GM12878 (cell line): Measurements from ENCODE around the gene NOC4L. TPM values are rescaled to one million over a fixed set of nuclear protein-coding genes. Genes with fewer than 3 reads are reported as not detected.

Source experiments
- ATAC-seq: fragments of 200-7000 bp; cut with Tn5 transposase; 3 replicates; pipeline ENCODE4 v1.9.1; 2020; ENCODE audit warnings: mild to moderate bottlenecking, moderate library complexity
- BruUV-seq: library from RNA; stranded (reverse); fragments of 400-500 nt; replicated peaks from 2 replicates; lab custom pipeline; 2021; lab: Mats Ljungman, UMichigan
- CTCF ChIA-PET: fragments of 300-600 bp; sonication (Branson Sonifier 250); formaldehyde crosslinking; extraction: SDS; loops from one replicate; lab custom pipeline; 2021; ENCODE audit warnings: inconsistent platforms; lab: Yijun Ruan, JAX
- POLR2A ChIA-PET: fragments of 350-600 bp; formaldehyde crosslinking; extraction: SDS; loops from one replicate; lab custom pipeline; 2021; ENCODE audit warnings: inconsistent platforms; lab: Charles Lee
- RAD21 ChIA-PET: fragments of 300-600 bp; sonication (Branson Sonifier 250); formaldehyde crosslinking; loops from one replicate; lab custom pipeline; 2023; ENCODE audit warnings: antibody characterized with exemption; ENCODE audit not compliant: unreplicated experiment; lab: Charles Lee
- SMC1A ChIA-PET: fragments of 300-600 bp; sonication (Branson Sonifier 250); formaldehyde crosslinking; loops from one replicate; lab custom pipeline; 2023; ENCODE audit not compliant: unreplicated experiment, uncharacterized antibody; lab: Charles Lee
- DNase-seq: peaks from one replicate; pipeline ENCODE4 v3.0.0-alpha.2; 2011; ENCODE audit warnings: low read depth, low spot score
- FAIRE-seq: peaks from 3 replicates; lab custom pipeline; 2011; peaks lifted over from hg19 to GRCh38; lab: Jason Lieb, UNC
- H2AFZ ChIP-seq: 2 replicates; pipeline ENCODE4 v1.6.0; 2011; ENCODE audit warnings: low read depth, low read length, control low read depth; ENCODE audit not compliant: control insufficient read depth
- H3K27ac ChIP-seq: 2 replicates; pipeline ENCODE4 v1.5.1; 2011; ENCODE audit warnings: control low read depth; ENCODE audit not compliant: control insufficient read depth, insufficient read depth
- H3K27me3 ChIP-seq, 2 experiments: replicated peaks in 1 of 2; 2 replicates each; pipeline versions ENCODE4 v1.6.0 to v1.6.1; 2011; ENCODE audit warnings: low read length in 1 of 2; ENCODE audit not compliant: control insufficient read depth in 2 of 2, insufficient read depth in 2 of 2
- H3K36me3 ChIP-seq, 2 experiments: 2 replicates each; pipeline ENCODE4 v1.5.1; 2011; ENCODE audit warnings: low read length in 1 of 2; ENCODE audit not compliant: control insufficient read depth in 2 of 2, insufficient read depth in 2 of 2
- H3K4me1 ChIP-seq: 2 replicates; pipeline ENCODE4 v1.6.1; 2011; ENCODE audit warnings: mild to moderate bottlenecking, low read length, moderate library complexity, mixed read lengths; ENCODE audit not compliant: control insufficient read depth, insufficient read depth
- H3K4me2 ChIP-seq: 2 replicates; pipeline ENCODE4 v1.6.0; 2011; ENCODE audit warnings: control low read depth; ENCODE audit not compliant: control insufficient read depth, insufficient read depth
- H3K4me3 ChIP-seq: fragments of 200-600 bp; sonication (generic); 2 replicates; pipeline ENCODE4 v1.5.1; 2016
- H3K79me2 ChIP-seq: 2 replicates; pipeline ENCODE4 v1.6.0; 2011; ENCODE audit warnings: low read length; ENCODE audit not compliant: control insufficient read depth, insufficient read depth
- H3K9ac ChIP-seq: 2 replicates; pipeline ENCODE4 v1.8.0; 2011; ENCODE audit warnings: low read length, control low read depth, mixed read lengths; ENCODE audit not compliant: control insufficient read depth, insufficient read depth
- H3K9me3 ChIP-seq: replicated peaks from 3 replicates; pipeline ENCODE4 v1.5.1; 2011; ENCODE audit warnings: mild to moderate bottlenecking, low read length; ENCODE audit not compliant: control insufficient read depth, insufficient read depth
- H4K20me1 ChIP-seq: 2 replicates; pipeline ENCODE4 v1.6.0; 2011; ENCODE audit not compliant: control insufficient read depth, insufficient read depth
- BCL11A ChIP-seq: IDR thresholded peaks from 2 replicates; pipeline ENCODE4 v1.6.1; 2011; ENCODE audit warnings: low read depth, low read length
- NR2C2 ChIP-seq: IDR thresholded peaks from 2 replicates; pipeline ENCODE4 v1.6.1; 2011; ENCODE audit warnings: borderline replicate concordance, low read depth; ENCODE audit not compliant: control insufficient read depth, insufficient read length
- SMC3 ChIP-seq: IDR thresholded peaks from 2 replicates; pipeline ENCODE4 v1.6.1; 2011; ENCODE audit warnings: low read length, improper control_type of control experiment, borderline replicate concordance
- WGBS: methylation state at CpG from one replicate; pipeline ENCODE4 v1.1.6; 2016; ENCODE audit warnings: low lambda C conversion rate; ENCODE audit not compliant: insufficient replicate concordance, insufficient coverage; ENCODE audit errors: missing lambda C conversion rate; 5-methylcytosine and 5-hydroxymethylcytosine counted together
- in situ Hi-C: fragments of 300-500 bp; cut with MboI; formaldehyde crosslinking; loops from 9 replicates; pipeline ENCODE4 v1.14.3; 2018; ENCODE audit warnings: mixed read lengths
- intact Hi-C: fragments of 100-400 bp; cut with micrococcal nuclease; formaldehyde crosslinking; loops from one replicate; pipeline ENCODE4 v1.14.2; 2022; ENCODE audit not compliant: unreplicated experiment
- polyA plus RNA-seq, 11 experiments: library from polyadenylated mRNA; depleted of rRNA in 4 of 11; unstranded in 6 of 11; stranded (reverse) in 5 of 11; fragments of >200 nt; fragmentation: Nextera tagmentation in 4 of 11; fragmentation: Illumina TruSeq in 1 of 11; extraction: Ambion mirVana in 4 of 11; extraction: Trizol in 1 of 11; gene quantifications; 1 replicate in 1 of 11; 2 replicates in 10 of 11; pipeline versions ENCODE4 v1.2.1 to v1.2.3, GENCODE V29; 2011 to 2016; ENCODE audit warnings: inconsistent platforms in 2 of 11, missing spikeins in 2 of 11, low read depth in 1 of 11
- total RNA-seq, 4 experiments: library from RNA; depleted of rRNA in 3 of 4; stranded (reverse); fragments of >200 nt in 3 of 4; fragmentation: Illumina TruSeq in 1 of 4; extraction: Trizol in 1 of 4; gene quantifications; 2 replicates each; pipeline versions ENCODE4 v1.2.1 to v1.2.3, GENCODE V29; 2013 to 2021
- TF ChIP-seq, protein P1 (sequence below): fragments of 450-650 bp; IDR thresholded peaks from 2 replicates; pipeline ENCODE4 v1.6.1; 2017; ENCODE audit warnings: mild to moderate bottlenecking
- TF ChIP-seq, protein P2 (sequence below): IDR thresholded peaks from 2 replicates; pipeline ENCODE4 v1.6.1; 2011; ENCODE audit warnings: borderline replicate concordance, low read depth, mild to moderate bottlenecking, moderate library complexity, low read length; ENCODE audit not compliant: insufficient read depth, poor library complexity, severe bottlenecking
- TF ChIP-seq, protein P3 (sequence below): fragments of 450-650 bp; IDR thresholded peaks from 2 replicates; pipeline ENCODE4 v1.6.1; 2017; ENCODE audit warnings: mild to moderate bottlenecking, moderate library complexity
- TF ChIP-seq, protein P4 (sequence below): IDR thresholded peaks from 2 replicates; pipeline ENCODE4 v1.6.1; 2012; ENCODE audit warnings: low read depth, low read length, improper control_type of control experiment

NOC4L gene
- total and polyA plus RNA-seq, 10 of the 15 experiments (the other 5 are each of a cell fraction or from before 2014, with no cell fraction given): 0.72 to 68.2 (median 15.2) TPM

DNA sequence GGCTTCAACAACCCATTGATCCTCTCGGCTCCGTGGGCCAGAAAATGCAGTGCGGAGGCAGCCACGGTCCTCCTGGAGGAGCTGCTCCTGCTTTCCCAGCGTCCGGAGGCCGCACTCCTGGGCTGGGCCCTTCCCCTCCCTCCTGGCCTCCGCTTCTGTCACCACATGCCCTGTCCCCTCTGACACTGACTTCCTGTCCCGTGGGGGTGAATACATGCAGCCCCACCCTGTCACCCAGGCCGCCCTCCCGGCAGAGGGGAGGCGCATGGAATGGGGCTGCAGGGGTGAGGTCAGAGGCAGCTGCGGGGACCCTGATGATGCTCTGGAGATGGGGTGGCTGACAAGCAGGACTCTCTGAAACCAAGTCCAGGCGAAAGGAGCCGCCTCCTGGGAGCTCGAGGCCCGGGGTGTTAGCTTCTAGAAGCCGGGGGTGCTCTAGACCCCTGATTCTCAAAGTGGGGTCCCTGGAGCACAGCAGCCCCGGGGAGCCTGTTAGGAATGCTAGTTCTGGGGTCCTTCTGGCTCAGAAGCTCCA lies 32.2 kb downstream of the NOC4L start:
- H3K27ac ChIP-seq: no peak overlapping the region
- no peaks in the 10 kb centered on the region for H3K79me2 ChIP-seq
- SMC1A ChIA-PET: no interaction called here
- no peak overlapping the region for H3K4me3 ChIP-seq
- CTCF ChIA-PET: no interaction called here
- H3K27me3 ChIP-seq: no peaks in the 10 kb centered on the region
- POLR2A ChIA-PET: no interaction called here
- ATAC-seq: no peak
- 37% methylated on average over 18 of the region's 19 CpGs for WGBS
- H4K20me1 ChIP-seq: no peaks in the 10 kb centered on the region
- in situ Hi-C loops: no loop called here
- RAD21 ChIA-PET: no interaction called here
- TF ChIP-seq NR2C2 (no peak), BCL11A (no peak), SMC3 (no peak)
- TF ChIP-seq, protein P1, sequence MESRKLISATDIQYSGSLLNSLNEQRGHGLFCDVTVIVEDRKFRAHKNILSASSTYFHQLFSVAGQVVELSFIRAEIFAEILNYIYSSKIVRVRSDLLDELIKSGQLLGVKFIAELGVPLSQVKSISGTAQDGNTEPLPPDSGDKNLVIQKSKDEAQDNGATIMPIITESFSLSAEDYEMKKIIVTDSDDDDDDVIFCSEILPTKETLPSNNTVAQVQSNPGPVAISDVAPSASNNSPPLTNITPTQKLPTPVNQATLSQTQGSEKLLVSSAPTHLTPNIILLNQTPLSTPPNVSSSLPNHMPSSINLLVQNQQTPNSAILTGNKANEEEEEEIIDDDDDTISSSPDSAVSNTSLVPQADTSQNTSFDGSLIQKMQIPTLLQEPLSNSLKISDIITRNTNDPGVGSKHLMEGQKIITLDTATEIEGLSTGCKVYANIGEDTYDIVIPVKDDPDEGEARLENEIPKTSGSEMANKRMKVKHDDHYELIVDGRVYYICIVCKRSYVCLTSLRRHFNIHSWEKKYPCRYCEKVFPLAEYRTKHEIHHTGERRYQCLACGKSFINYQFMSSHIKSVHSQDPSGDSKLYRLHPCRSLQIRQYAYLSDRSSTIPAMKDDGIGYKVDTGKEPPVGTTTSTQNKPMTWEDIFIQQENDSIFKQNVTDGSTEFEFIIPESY: no peak
- TF ChIP-seq, protein P2, sequence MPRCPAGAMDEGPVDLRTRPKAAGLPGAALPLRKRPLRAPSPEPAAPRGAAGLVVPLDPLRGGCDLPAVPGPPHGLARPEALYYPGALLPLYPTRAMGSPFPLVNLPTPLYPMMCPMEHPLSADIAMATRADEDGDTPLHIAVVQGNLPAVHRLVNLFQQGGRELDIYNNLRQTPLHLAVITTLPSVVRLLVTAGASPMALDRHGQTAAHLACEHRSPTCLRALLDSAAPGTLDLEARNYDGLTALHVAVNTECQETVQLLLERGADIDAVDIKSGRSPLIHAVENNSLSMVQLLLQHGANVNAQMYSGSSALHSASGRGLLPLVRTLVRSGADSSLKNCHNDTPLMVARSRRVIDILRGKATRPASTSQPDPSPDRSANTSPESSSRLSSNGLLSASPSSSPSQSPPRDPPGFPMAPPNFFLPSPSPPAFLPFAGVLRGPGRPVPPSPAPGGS: no peak
- TF ChIP-seq, protein P3, sequence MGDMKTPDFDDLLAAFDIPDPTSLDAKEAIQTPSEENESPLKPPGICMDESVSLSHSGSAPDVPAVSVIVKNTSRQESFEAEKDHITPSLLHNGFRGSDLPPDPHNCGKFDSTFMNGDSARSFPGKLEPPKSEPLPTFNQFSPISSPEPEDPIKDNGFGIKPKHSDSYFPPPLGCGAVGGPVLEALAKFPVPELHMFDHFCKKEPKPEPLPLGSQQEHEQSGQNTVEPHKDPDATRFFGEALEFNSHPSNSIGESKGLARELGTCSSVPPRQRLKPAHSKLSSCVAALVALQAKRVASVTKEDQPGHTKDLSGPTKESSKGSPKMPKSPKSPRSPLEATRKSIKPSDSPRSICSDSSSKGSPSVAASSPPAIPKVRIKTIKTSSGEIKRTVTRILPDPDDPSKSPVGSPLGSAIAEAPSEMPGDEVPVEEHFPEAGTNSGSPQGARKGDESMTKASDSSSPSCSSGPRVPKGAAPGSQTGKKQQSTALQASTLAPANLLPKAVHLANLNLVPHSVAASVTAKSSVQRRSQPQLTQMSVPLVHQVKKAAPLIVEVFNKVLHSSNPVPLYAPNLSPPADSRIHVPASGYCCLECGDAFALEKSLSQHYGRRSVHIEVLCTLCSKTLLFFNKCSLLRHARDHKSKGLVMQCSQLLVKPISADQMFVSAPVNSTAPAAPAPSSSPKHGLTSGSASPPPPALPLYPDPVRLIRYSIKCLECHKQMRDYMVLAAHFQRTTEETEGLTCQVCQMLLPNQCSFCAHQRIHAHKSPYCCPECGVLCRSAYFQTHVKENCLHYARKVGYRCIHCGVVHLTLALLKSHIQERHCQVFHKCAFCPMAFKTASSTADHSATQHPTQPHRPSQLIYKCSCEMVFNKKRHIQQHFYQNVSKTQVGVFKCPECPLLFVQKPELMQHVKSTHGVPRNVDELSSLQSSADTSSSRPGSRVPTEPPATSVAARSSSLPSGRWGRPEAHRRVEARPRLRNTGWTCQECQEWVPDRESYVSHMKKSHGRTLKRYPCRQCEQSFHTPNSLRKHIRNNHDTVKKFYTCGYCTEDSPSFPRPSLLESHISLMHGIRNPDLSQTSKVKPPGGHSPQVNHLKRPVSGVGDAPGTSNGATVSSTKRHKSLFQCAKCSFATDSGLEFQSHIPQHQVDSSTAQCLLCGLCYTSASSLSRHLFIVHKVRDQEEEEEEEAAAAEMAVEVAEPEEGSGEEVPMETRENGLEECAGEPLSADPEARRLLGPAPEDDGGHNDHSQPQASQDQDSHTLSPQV: no peak
- TF ChIP-seq, protein P4, sequence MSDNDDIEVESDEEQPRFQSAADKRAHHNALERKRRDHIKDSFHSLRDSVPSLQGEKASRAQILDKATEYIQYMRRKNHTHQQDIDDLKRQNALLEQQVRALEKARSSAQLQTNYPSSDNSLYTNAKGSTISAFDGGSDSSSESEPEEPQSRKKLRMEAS: no peak
- no peak overlapping the region for H3K9ac ChIP-seq
- no peak for FAIRE-seq
- no TSS peak for BruUV-seq
- H3K36me3 ChIP-seq: no peaks in the 10 kb centered on the region
- H3K4me2 ChIP-seq: no peak overlapping the region
- no peak for DNase-seq
- H3K9me3 ChIP-seq: no peaks in the 10 kb centered on the region
- intact Hi-C loops: no loop called here
- no peak overlapping the region for H2AFZ ChIP-seq
- H3K4me1 ChIP-seq: peaks cover 9% of the 10 kb centered on the region
